H1 (cell line): ENCODE data around the gene MUC4. TPM values are rescaled to one million over a fixed set of nuclear protein-coding genes. Genes with fewer than 3 reads are reported as not detected.

ENCODE experiments used
- CTCF ChIA-PET: fragments of 300-600 bp; sonication (Branson Sonifier 250); formaldehyde crosslinking; loops from one replicate; lab custom pipeline; 2021; ENCODE audit not compliant: partially characterized antibody; lab: Charles Lee
- POLR2A ChIA-PET: fragments of 300-600 bp; sonication (Branson Sonifier 250); formaldehyde crosslinking; loops from one replicate; lab custom pipeline; 2021; ENCODE audit warnings: inconsistent platforms; ENCODE audit not compliant: partially characterized antibody; lab: Charles Lee
- DNase-seq, 2 experiments: peaks; one replicate each; pipeline versions ENCODE4 v3.0.0 to v3.0.0-alpha.2; 2010 to 2022; ENCODE audit warnings: low spot score in 2 of 2, low read depth in 1 of 2, mixed read lengths in 1 of 2
- FAIRE-seq: peaks from 2 replicates; lab custom pipeline; 2011; peaks lifted over from hg19 to GRCh38; lab: Jason Lieb, UNC
- H2AFZ ChIP-seq: 2 replicates; pipeline ENCODE4 v1.8.1; 2012; ENCODE audit warnings: low read length, inconsistent platforms
- H2AK5ac ChIP-seq: 2 replicates; pipeline ENCODE4 v1.6.1; 2013; ENCODE audit warnings: low read depth, low read length
- H2BK120ac ChIP-seq: replicated peaks from 2 replicates; pipeline ENCODE3; 2013; ENCODE audit warnings: low read depth, low read length, inconsistent platforms
- H2BK12ac ChIP-seq: 2 replicates; pipeline ENCODE4 v1.6.1; 2013; ENCODE audit warnings: low read depth, low read length
- H2BK15ac ChIP-seq: 2 replicates; pipeline ENCODE4 v1.6.1; 2013; ENCODE audit warnings: low read length
- H2BK20ac ChIP-seq: 2 replicates; pipeline ENCODE4 v1.6.1; 2013; ENCODE audit warnings: low read length
- H2BK5ac ChIP-seq: 2 replicates; pipeline ENCODE4 v1.6.1; 2013; ENCODE audit warnings: low read depth, low read length
- H3K14ac ChIP-seq: 2 replicates; pipeline ENCODE4 v1.6.1; 2013; ENCODE audit warnings: inconsistent platforms; ENCODE audit not compliant: insufficient read length
- H3K18ac ChIP-seq: 2 replicates; pipeline ENCODE4 v1.6.1; 2013; ENCODE audit warnings: low read length; ENCODE audit errors: extremely low read depth
- H3K23ac ChIP-seq: 2 replicates; pipeline ENCODE4 v1.6.1; 2013; ENCODE audit warnings: inconsistent platforms; ENCODE audit not compliant: insufficient read length
- H3K23me2 ChIP-seq: 2 replicates; pipeline ENCODE4 v1.6.1; 2013; ENCODE audit warnings: low read depth, low read length
- H3K27ac ChIP-seq: 2 replicates; pipeline ENCODE4 v1.6.1; 2011; ENCODE audit warnings: low read depth, low read length, inconsistent platforms
- H3K27me3 ChIP-seq, 4 experiments: replicated peaks in 1 of 4; 1 replicate in 1 of 4; 2 replicates in 3 of 4; pipeline versions ENCODE4 v1.6.1 to v1.8.1; 2011 to 2013; ENCODE audit warnings: low read length in 3 of 4, mild to moderate bottlenecking in 3 of 4, inconsistent platforms in 2 of 4, mixed read lengths in 2 of 4, moderate library complexity in 1 of 4; ENCODE audit not compliant: control insufficient read depth in 3 of 4, insufficient read depth in 3 of 4; ENCODE audit errors: extremely low read depth in 1 of 4
- H3K36me3 ChIP-seq, 4 experiments: 2 replicates each; pipeline versions ENCODE4 v1.6.1 to v1.8.1; 2011 to 2013; ENCODE audit warnings: mild to moderate bottlenecking in 4 of 4, low read length in 3 of 4, moderate library complexity in 2 of 4, control low read depth in 1 of 4, inconsistent platforms in 1 of 4; ENCODE audit not compliant: insufficient read depth in 4 of 4, control insufficient read depth in 2 of 4
- H3K4ac ChIP-seq: replicated peaks from 2 replicates; pipeline ENCODE3; 2013; ENCODE audit warnings: low read length, low read depth, mixed read lengths, inconsistent platforms; ENCODE audit not compliant: insufficient read length
- H3K4me1 ChIP-seq, 4 experiments: replicated peaks in 1 of 4; 1 replicate in 1 of 4; 2 replicates in 3 of 4; pipeline versions ENCODE4 v1.6.1 to v1.8.1; 2011 to 2013; ENCODE audit warnings: low read length in 3 of 4, inconsistent platforms in 2 of 4, mixed read lengths in 1 of 4; ENCODE audit not compliant: insufficient read depth in 4 of 4, control insufficient read depth in 3 of 4
- H3K4me2 ChIP-seq, 2 experiments: 2 replicates each; pipeline versions ENCODE4 v1.6.1 to v1.8.1; 2011 to 2013; ENCODE audit warnings: low read depth in 2 of 2, low read length in 2 of 2, control low read depth in 1 of 2, inconsistent platforms in 1 of 2, mild to moderate bottlenecking in 1 of 2; ENCODE audit not compliant: insufficient read depth in 1 of 2
- H3K4me3 ChIP-seq, 4 experiments: fragments of 200-600, 300-600 bp in 1 of 4; sonication (generic), shearing (Covaris generic), sonication (Bioruptor Twin) in 1 of 4; 2 replicates each; pipeline versions ENCODE4 v1.5.1 to v1.8.1; 2011 to 2016; ENCODE audit warnings: low read length in 4 of 4, low read depth in 3 of 4, control low read depth in 2 of 4, inconsistent platforms in 2 of 4, mild to moderate bottlenecking in 2 of 4, mixed read lengths in 1 of 4, moderate library complexity in 1 of 4; ENCODE audit not compliant: insufficient read depth in 2 of 4; ENCODE audit errors: extremely low read depth in 1 of 4
- H3K56ac ChIP-seq: replicated peaks from 2 replicates; pipeline ENCODE3; 2013; ENCODE audit warnings: low read depth, mild to moderate bottlenecking, mixed read lengths, low read length, inconsistent platforms; ENCODE audit not compliant: insufficient read length
- H3K79me1 ChIP-seq: 2 replicates; pipeline ENCODE4 v1.6.1; 2013; ENCODE audit warnings: low read depth, low read length, control low read depth
- H3K79me2 ChIP-seq, 2 experiments: 2 replicates each; pipeline versions ENCODE4 v1.6.1 to v1.8.1; 2012 to 2013; ENCODE audit warnings: low read length in 2 of 2, mild to moderate bottlenecking in 2 of 2, inconsistent platforms in 1 of 2; ENCODE audit not compliant: insufficient read depth in 2 of 2, control insufficient read depth in 1 of 2
- H3K9ac ChIP-seq, 4 experiments: replicated peaks in 1 of 4; 1 replicate in 1 of 4; 2 replicates in 3 of 4; pipeline versions ENCODE4 v1.6.1 to v1.8.1; 2011 to 2013; ENCODE audit warnings: low read depth in 3 of 4, low read length in 3 of 4, control low read depth in 2 of 4, mild to moderate bottlenecking in 2 of 4, moderate library complexity in 2 of 4, inconsistent platforms in 1 of 4; ENCODE audit errors: extremely low read depth in 1 of 4
- H3K9me3 ChIP-seq, 2 experiments: 2 replicates each; pipeline versions ENCODE4 v1.6.1 to v1.8.1; 2012 to 2013; ENCODE audit warnings: mild to moderate bottlenecking in 2 of 2, moderate library complexity in 2 of 2, control low read depth in 1 of 2, inconsistent platforms in 1 of 2, low read depth in 1 of 2, low read length in 1 of 2, mixed read lengths in 1 of 2; ENCODE audit not compliant: insufficient read depth in 2 of 2
- H4K20me1 ChIP-seq, 2 experiments: replicated peaks in 1 of 2; 2 replicates each; pipeline versions ENCODE3 to v1.8.1; 2011 to 2013; ENCODE audit warnings: inconsistent platforms in 2 of 2, low read length in 2 of 2, mild to moderate bottlenecking in 1 of 2; ENCODE audit not compliant: insufficient read depth in 2 of 2, control insufficient read depth in 1 of 2
- H4K5ac ChIP-seq: 2 replicates; pipeline ENCODE4 v1.6.1; 2013; ENCODE audit warnings: low read length, low read depth, mixed read lengths, inconsistent platforms; ENCODE audit not compliant: insufficient read length
- H4K8ac ChIP-seq: 2 replicates; pipeline ENCODE4 v1.8.0; 2013; ENCODE audit warnings: mild to moderate bottlenecking, moderate library complexity, low read length, inconsistent platforms; ENCODE audit not compliant: insufficient read depth; ENCODE audit errors: extremely low read depth
- H4K91ac ChIP-seq: replicated peaks from 2 replicates; pipeline ENCODE3; 2013; ENCODE audit warnings: low read length, mixed read lengths, inconsistent platforms; ENCODE audit not compliant: insufficient read length
- HDAC6 ChIP-seq: IDR thresholded peaks from one replicate; pipeline ENCODE4 v1.7.1; 2012; ENCODE audit warnings: low read depth, mild to moderate bottlenecking, inconsistent platforms, low read length, moderate library complexity
- KDM4A ChIP-seq: IDR thresholded peaks from one replicate; pipeline ENCODE4 v1.7.1; 2012; ENCODE audit warnings: low read depth, mild to moderate bottlenecking, moderate library complexity, low read length, inconsistent platforms; ENCODE audit not compliant: severe bottlenecking
- NRF1 ChIP-seq: IDR thresholded peaks from 2 replicates; pipeline ENCODE4 v1.6.1; 2011; ENCODE audit warnings: mild to moderate bottlenecking, low read depth, low read length, improper control_type of control experiment
- RAD21 ChIP-seq, 2 experiments: IDR thresholded peaks in 1 of 2; conservative IDR thresholded peaks in 1 of 2; 2 replicates each; pipeline ENCODE4 v1.6.1; 2011; ENCODE audit warnings: low read depth in 2 of 2, low read length in 2 of 2, improper control_type of control experiment in 1 of 2, inconsistent platforms in 1 of 2, mild to moderate bottlenecking in 1 of 2, moderate library complexity in 1 of 2
- RBBP5 ChIP-seq: IDR thresholded peaks from 2 replicates; pipeline ENCODE4 v1.7.1; 2012; ENCODE audit warnings: low read depth, mild to moderate bottlenecking, inconsistent platforms, low read length, moderate library complexity, borderline replicate concordance
- RNF2 ChIP-seq: fragments of 200-900, 300-1000 bp; sonication (generic); IDR thresholded peaks from 2 replicates; pipeline ENCODE4 v1.7.1; 2016; ENCODE audit warnings: borderline replicate concordance, low read depth, mild to moderate bottlenecking, antibody characterized with exemption, low read length; ENCODE audit not compliant: poor library complexity, severe bottlenecking; ENCODE audit errors: missing control alignments
- SP2 ChIP-seq: IDR thresholded peaks from 2 replicates; pipeline ENCODE4 v1.6.1; 2012; ENCODE audit warnings: mild to moderate bottlenecking, low read length, inconsistent platforms
- TBP ChIP-seq: IDR thresholded peaks from 2 replicates; pipeline ENCODE4 v1.6.1; 2011; ENCODE audit warnings: low read depth, low read length, improper control_type of control experiment
- whole genome bisulfite sequencing, 2 experiments: shearing (Covaris generic) in 1 of 2; methylation state at CpG; one replicate each; pipeline versions ENCODE4 v1.1.6 to v1.1.7; 2013 to 2015; ENCODE audit warnings: low lambda C conversion rate in 2 of 2, mixed read lengths in 2 of 2, inconsistent platforms in 1 of 2, low coverage in 1 of 2, missing lambda C conversion rate in 1 of 2; ENCODE audit not compliant: insufficient replicate concordance in 2 of 2, insufficient coverage in 1 of 2, insufficient read length in 1 of 2; ENCODE audit errors: extremely low coverage in 1 of 2, missing lambda C conversion rate in 1 of 2; 5-methylcytosine and 5-hydroxymethylcytosine counted together
- polyA plus RNA-seq, 7 experiments: library from polyadenylated mRNA; depleted of rRNA in 3 of 7; stranded (reverse) in 5 of 7; unstranded in 2 of 7; fragments of >200 nt in 5 of 7; fragments of 200-250 nt in 2 of 7; gene quantifications; 1 replicate in 5 of 7; 2 replicates in 1 of 7; 4 replicates in 1 of 7; pipeline versions ENCODE4 v1.2.1 to v1.2.3, GENCODE V29; 2011 to 2013; ENCODE audit warnings: missing spikeins in 2 of 7, mixed read lengths in 2 of 7
- total RNA-seq: library from RNA; stranded (reverse); fragmentation: NEBNext Ultra II Directional; extraction: Animal tissue kit (Norgen Biotek cat#: 25700); gene quantifications from 2 replicates; pipeline ENCODE4 v1.2.1, GENCODE V29; 2021
- TF ChIP-seq, protein P1 (sequence below): IDR thresholded peaks from 2 replicates; pipeline ENCODE4 v1.6.1; 2012; ENCODE audit warnings: inconsistent platforms
- TF ChIP-seq, protein P2 (sequence below): IDR thresholded peaks from 2 replicates; pipeline ENCODE4 v1.6.1; 2012; ENCODE audit warnings: inconsistent platforms

MUC4 gene
- total and polyA plus RNA-seq, 2 of the 8 experiments (the other 6 are each of a cell fraction or from before 2014, with no cell fraction given): 0.89 to 2.0 TPM

DNA sequence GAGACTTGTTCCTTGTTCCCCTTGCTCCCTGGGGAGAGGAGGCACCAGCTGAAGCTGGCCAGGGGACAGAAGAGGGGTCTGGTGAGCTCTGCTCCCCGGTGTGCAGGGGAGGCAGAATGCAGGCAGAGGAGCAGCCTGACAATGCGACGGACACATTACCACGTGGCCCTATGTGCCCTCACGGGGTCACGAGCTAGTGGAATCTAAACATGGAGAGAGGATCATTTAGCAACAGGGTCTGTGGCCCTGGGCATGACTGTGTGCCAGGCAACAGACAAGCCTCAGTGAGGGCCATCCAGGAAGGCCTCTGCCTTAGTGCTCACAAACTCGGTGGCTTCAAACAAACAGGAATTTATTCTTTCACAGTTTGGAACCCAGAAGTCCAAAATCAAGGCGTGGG, 8.5 kb upstream of the MUC4 start:
- no peaks in the 10 kb centered on the region; a peak in 1 of 7 replicates for H3K4me1 ChIP-seq
- WGBS, 2 experiments: 97% methylated on average over 8 of the region's 8 CpGs; no CpG with 5 or more reads in 1 of the 2 experiments
- no peak overlapping the region for H3K9ac ChIP-seq
- H2AFZ ChIP-seq: no peak overlapping the region
- H3K4ac ChIP-seq: no peak overlapping the region
- FAIRE-seq: no peak
- H3K27me3 ChIP-seq: no peaks in the 10 kb centered on the region
- H3K4me2 ChIP-seq: no peak overlapping the region
- H4K20me1 ChIP-seq: no peaks in the 10 kb centered on the region
- no peak overlapping the region for H4K8ac ChIP-seq
- H2BK15ac ChIP-seq: no peak overlapping the region
- no peaks in the 10 kb centered on the region for H3K36me3 ChIP-seq
- H3K27ac ChIP-seq: no peak overlapping the region
- no peaks in the 10 kb centered on the region for H3K79me1 ChIP-seq
- no peak overlapping the region for H3K4me3 ChIP-seq
- no peak for DNase-seq
- no peak overlapping the region for H3K18ac ChIP-seq
- H3K79me2 ChIP-seq: no peaks in the 10 kb centered on the region
- no peak overlapping the region for H3K56ac ChIP-seq
- H2BK12ac ChIP-seq: no peak overlapping the region
- peak overlapping the region; percentile 82; the same call in 1 of the 2 replicates for H2AK5ac ChIP-seq
- no peaks in the 10 kb centered on the region for H3K23me2 ChIP-seq
- ChIA-PET CTCF (interaction anchor here (1.7 to 2.6 kb wide), 3 partner anchors 13 to 39 kb away, joined by 4 to 15 read pairs (median 5); no protein-coding TSS in a partner anchor), POLR2A (no interaction called here)
- H2BK20ac ChIP-seq: no peak overlapping the region
- H3K9me3 ChIP-seq: no peaks in the 10 kb centered on the region
- no peak overlapping the region for H3K23ac ChIP-seq
- no peak overlapping the region for H3K14ac ChIP-seq
- no peak overlapping the region for H2BK120ac ChIP-seq
- no peak overlapping the region for H4K91ac ChIP-seq
- no peak overlapping the region for H2BK5ac ChIP-seq
- no peak overlapping the region for H4K5ac ChIP-seq
- TF ChIP-seq SP2 (no peak), RAD21 (IDR thresholded peaks at IDR 0.05 in 1 of 2, conservative IDR thresholded peaks at IDR 0.05 in 1 of 2; ENCODE audit: low read depth in 2 of 2, low read length in 2 of 2) (no peak), RBBP5 (no peak), RNF2 (no peak), TBP (no peak), HDAC6 (no peak), KDM4A (no peak), NRF1 (no peak)
- TF ChIP-seq, protein P1, sequence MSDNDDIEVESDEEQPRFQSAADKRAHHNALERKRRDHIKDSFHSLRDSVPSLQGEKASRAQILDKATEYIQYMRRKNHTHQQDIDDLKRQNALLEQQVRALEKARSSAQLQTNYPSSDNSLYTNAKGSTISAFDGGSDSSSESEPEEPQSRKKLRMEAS: no peak
- TF ChIP-seq, protein P2, sequence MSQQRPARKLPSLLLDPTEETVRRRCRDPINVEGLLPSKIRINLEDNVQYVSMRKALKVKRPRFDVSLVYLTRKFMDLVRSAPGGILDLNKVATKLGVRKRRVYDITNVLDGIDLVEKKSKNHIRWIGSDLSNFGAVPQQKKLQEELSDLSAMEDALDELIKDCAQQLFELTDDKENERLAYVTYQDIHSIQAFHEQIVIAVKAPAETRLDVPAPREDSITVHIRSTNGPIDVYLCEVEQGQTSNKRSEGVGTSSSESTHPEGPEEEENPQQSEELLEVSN: no peak
